CD4-positive, alpha-beta memory T cell (primary cell): Measurements from ENCODE around the gene NDUFS6. TPM values are rescaled to one million over a fixed set of nuclear protein-coding genes. Genes with fewer than 3 reads are reported as not detected.

ENCODE experiments used
- CTCF ChIA-PET: fragments of 350-600 bp; sonication (Branson Sonifier 250); formaldehyde crosslinking; loops from one replicate; lab custom pipeline; 2021; ENCODE audit warnings: inconsistent platforms; ENCODE audit not compliant: partially characterized antibody; lab: Charles Lee
- POLR2A ChIA-PET: fragments of 350-600 bp; sonication (Branson Sonifier 250); formaldehyde crosslinking; loops from one replicate; lab custom pipeline; 2021; ENCODE audit not compliant: partially characterized antibody; lab: Charles Lee
- DNase-seq, 5 donors: peaks; one replicate each; pipeline versions ENCODE4 v3.0.0 to v3.0.0-alpha.2; 2020 to 2022; ENCODE audit warnings: mixed read lengths in 1 of 5
- H3K27ac ChIP-seq: one replicate; pipeline ENCODE4 v1.7.0; 2013; ENCODE audit warnings: low read depth, low read length
- H3K27me3 ChIP-seq: 2 replicates; pipeline ENCODE4 v1.7.0; 2013; ENCODE audit warnings: mild to moderate bottlenecking, low read length, moderate library complexity; ENCODE audit not compliant: insufficient read depth
- H3K36me3 ChIP-seq: 2 replicates; pipeline ENCODE4 v1.7.0; 2013; ENCODE audit warnings: mild to moderate bottlenecking, low read length, moderate library complexity; ENCODE audit not compliant: insufficient read depth
- H3K4me1 ChIP-seq: 2 replicates; pipeline ENCODE4 v1.7.0; 2013; ENCODE audit warnings: mild to moderate bottlenecking, low read length, moderate library complexity; ENCODE audit not compliant: insufficient read depth
- H3K4me3 ChIP-seq, 2 donors: one replicate each; pipeline ENCODE4 v1.7.0; 2013; ENCODE audit warnings: low read length in 2 of 2, mild to moderate bottlenecking in 1 of 2
- H3K9me3 ChIP-seq, 2 donors: one replicate each; pipeline ENCODE4 v1.7.0; 2013; ENCODE audit warnings: low read length in 2 of 2, control low read depth in 1 of 2; ENCODE audit not compliant: control insufficient read depth in 1 of 2
- H3K27ac Mint-ChIP-seq, 7 donors: one replicate each; pipeline ENCODE4 v1.8.0; 2020 to 2021; ENCODE audit warnings: mixed read lengths in 7 of 7, mild to moderate bottlenecking in 6 of 7, inconsistent platforms in 3 of 7, moderate library complexity in 3 of 7
- H3K27me3 Mint-ChIP-seq, 2 donors: one replicate each; pipeline ENCODE4 v1.8.0; 2020 to 2021; ENCODE audit warnings: mixed read lengths in 2 of 2
- H3K36me3 Mint-ChIP-seq, 2 donors: one replicate each; pipeline ENCODE4 v1.8.0; 2020 to 2021; ENCODE audit warnings: mixed read lengths in 2 of 2, inconsistent platforms in 1 of 2, mild to moderate bottlenecking in 1 of 2
- H3K4me1 Mint-ChIP-seq, 4 donors: one replicate each; pipeline ENCODE4 v1.8.0; 2020 to 2021; ENCODE audit warnings: mixed read lengths in 4 of 4, mild to moderate bottlenecking in 1 of 4
- H3K4me3 Mint-ChIP-seq, 8 donors: one replicate each; pipeline ENCODE4 v1.8.0; 2020 to 2021; ENCODE audit warnings: mixed read lengths in 8 of 8, mild to moderate bottlenecking in 7 of 8, moderate library complexity in 6 of 8, inconsistent platforms in 3 of 8
- H3K9me3 Mint-ChIP-seq, 8 donors: one replicate each; pipeline ENCODE4 v1.8.0; 2020 to 2021; ENCODE audit warnings: mixed read lengths in 8 of 8, mild to moderate bottlenecking in 5 of 8, inconsistent platforms in 3 of 8, moderate library complexity in 1 of 8
- intact Hi-C: fragments of 100-400 bp; cut with micrococcal nuclease; formaldehyde crosslinking; loops from one replicate; pipeline ENCODE4 v1.15.1; 2023
- polyA plus RNA-seq, 2 donors: library from polyadenylated mRNA; unstranded; fragments of 300-500 nt; fragmentation: Illumina TruSeq; gene quantifications; one replicate each; pipeline ENCODE4 v1.2.3, GENCODE V29; 2021
- total RNA-seq, 2 experiments: library from RNA; stranded (reverse); gene quantifications; one replicate each; pipeline ENCODE4 v1.2.3, GENCODE V29; 2021

The NDUFS6 gene
- total and polyA plus RNA-seq, 4 experiments from 2014 or later = 14.4 to 79.0 (median 38.5) TPM

DNA sequence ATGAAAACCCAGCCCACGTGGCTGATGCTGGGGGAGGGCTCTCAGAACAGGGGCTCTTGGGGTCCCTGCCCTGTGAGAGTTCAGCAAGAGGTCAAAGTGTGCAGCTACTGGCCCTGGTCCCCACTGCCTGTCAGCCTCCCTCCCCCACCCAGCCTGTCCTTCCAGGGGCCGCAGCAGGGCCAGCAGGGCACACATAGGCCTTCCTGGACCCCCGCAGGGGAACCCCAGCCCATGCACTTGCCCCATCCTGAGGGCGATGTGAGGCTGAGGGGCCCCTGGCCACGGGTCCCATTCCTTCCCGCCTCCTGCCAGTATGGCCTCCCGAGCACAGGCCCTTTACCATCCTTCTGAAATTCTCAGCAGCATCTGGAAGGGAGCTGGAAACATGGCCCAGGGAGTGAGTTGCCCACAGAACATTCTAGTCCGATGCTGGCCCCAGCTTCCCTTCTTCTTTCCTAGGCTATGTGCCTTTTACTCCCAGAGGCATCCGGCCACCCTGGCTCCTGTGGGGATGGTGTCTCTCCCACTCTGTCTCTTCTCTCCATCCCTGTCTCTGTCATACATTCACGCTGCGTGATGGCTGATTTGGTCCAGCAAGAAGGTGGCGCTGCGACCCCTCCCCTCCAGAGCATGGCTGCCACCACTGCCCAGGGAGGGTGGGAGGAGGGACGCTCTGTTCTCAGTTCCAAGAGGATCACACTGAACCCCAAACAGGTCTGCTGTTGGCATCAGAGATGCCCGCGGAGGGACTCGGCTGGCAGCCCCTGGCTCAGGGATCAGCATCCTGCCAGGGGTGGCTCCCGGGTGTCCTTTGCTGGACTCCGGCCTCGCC, 21.2 kb upstream of the NDUFS6 start:
- CTCF ChIA-PET = no interaction called here

GRCh38 chr5:1780614-1780930, 20.6 kb upstream of the NDUFS6 start:
- H3K27ac Mint-ChIP-seq = no peak overlapping the region
- H3K36me3 Mint-ChIP-seq = no peaks in the 10 kb centered on the region
- Histone ChIP-seq H3K4me1 (peaks cover 4% of the 10 kb centered on the region), H3K4me3 (no peak overlapping the region), H3K27ac (no peak overlapping the region), H3K9me3 (no peaks in the 10 kb centered on the region), H3K36me3 (no peaks in the 10 kb centered on the region), H3K27me3 (no peaks in the 10 kb centered on the region)
- CTCF ChIA-PET = no interaction called here
- POLR2A ChIA-PET = no interaction called here
- intact Hi-C loops = no loop called here
- no peak overlapping the region for H3K4me3 Mint-ChIP-seq
- DNase-seq = no peak
- H3K4me1 Mint-ChIP-seq = peaks cover 0 to 1% (median under 1%) of the 10 kb centered on the region in 4 donors
- peaks cover 0 to 4% of the 10 kb centered on the region in 2 donors for H3K27me3 Mint-ChIP-seq
- no peaks in the 10 kb centered on the region for H3K9me3 Mint-ChIP-seq

More for the DNA sequence above, 21.2 kb upstream of the NDUFS6 start:
- Histone ChIP-seq H3K27ac (no peak overlapping the region), H3K36me3 (no peaks in the 10 kb centered on the region), H3K4me3 (no peak overlapping the region), H3K27me3 (no peaks in the 10 kb centered on the region), H3K4me1 (peaks cover 4% of the 10 kb centered on the region), H3K9me3 (no peaks in the 10 kb centered on the region)
- Mint-ChIP-seq H3K27ac (no peak overlapping the region), H3K4me3 (no peak overlapping the region), H3K36me3 (no peaks in the 10 kb centered on the region), H3K27me3 (peaks cover 0 to 4% of the 10 kb centered on the region in 2 donors), H3K4me1 (peaks cover 0 to 1% (median under 1%) of the 10 kb centered on the region in 4 donors), H3K9me3 (no peaks in the 10 kb centered on the region)
- POLR2A ChIA-PET = no interaction called here
- DNase-seq = no peak
- intact Hi-C loops = no loop called here

- Mint-ChIP-seq H3K4me3 (no peak overlapping the region), H3K27ac (no peak overlapping the region), H3K36me3 (no peaks in the 10 kb centered on the region), H3K9me3 (no peaks in the 10 kb centered on the region), H3K27me3 (peaks cover 0 to 4% of the 10 kb centered on the region in 2 donors), H3K4me1 (peaks cover 0 to 1% (median under 1%) of the 10 kb centered on the region in 4 donors)
- no peak overlapping the region for H3K27ac ChIP-seq
- H3K27me3 ChIP-seq = no peaks in the 10 kb centered on the region
- intact Hi-C loops = no loop called here
- ChIA-PET CTCF (no interaction called here), POLR2A (no interaction called here)
- DNase-seq = no peak
- H3K36me3 ChIP-seq = no peaks in the 10 kb centered on the region
- no peak overlapping the region for H3K4me3 ChIP-seq
- H3K9me3 ChIP-seq = no peaks in the 10 kb centered on the region
- H3K4me1 ChIP-seq = peaks cover 4% of the 10 kb centered on the region
Measured at GRCh38 chr5:1781107-1781506, 20.1 kb upstream of the NDUFS6 start.

DNA sequence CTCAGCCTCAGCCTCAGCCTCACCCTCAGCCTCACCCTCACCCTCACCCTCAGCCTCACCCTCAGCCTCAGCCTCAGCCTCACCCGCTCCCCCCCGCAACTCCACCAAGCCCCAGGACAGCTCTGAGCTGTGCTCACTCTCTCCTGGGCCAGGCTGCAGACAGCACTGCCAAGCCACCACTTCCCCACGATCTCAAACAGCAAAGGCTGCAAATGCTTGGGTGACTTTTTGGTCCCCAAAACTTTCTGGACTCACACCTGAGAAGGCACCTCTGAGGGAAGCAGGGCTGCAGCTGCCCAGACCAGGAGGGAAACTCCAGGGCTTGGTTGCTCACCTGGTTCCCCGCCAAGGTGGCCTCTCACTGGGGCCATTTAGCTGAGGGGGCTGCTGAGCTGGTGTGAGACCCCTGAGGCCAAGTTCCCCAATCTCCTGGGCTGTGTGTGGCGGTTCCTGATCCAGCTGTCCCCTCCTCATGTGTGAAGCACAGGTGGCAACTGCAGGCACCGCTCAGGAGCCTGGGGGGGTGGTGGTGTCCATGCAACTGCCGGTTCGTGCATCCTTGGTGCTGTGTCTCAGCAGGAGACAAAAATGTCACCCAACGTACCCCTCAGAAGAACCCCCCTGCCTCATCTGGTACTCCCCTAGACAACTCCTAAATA, 19.4 kb upstream of the NDUFS6 start:
- Mint-ChIP-seq H3K27me3 (peaks cover 0 to 4% of the 10 kb centered on the region in 2 donors), H3K9me3 (no peaks in the 10 kb centered on the region), H3K27ac (peak overlapping the region in 1 of 7 donors; percentile 24), H3K36me3 (no peaks in the 10 kb centered on the region), H3K4me1 (peaks cover 0 to 1% (median under 1%) of the 10 kb centered on the region in 4 donors), H3K4me3 (no peak overlapping the region)
- no peak overlapping the region for H3K4me3 ChIP-seq
- no peak for DNase-seq
- H3K9me3 ChIP-seq = no peaks in the 10 kb centered on the region
- H3K4me1 ChIP-seq = peaks cover 4% of the 10 kb centered on the region
- CTCF ChIA-PET = no interaction called here
- H3K36me3 ChIP-seq = no peaks in the 10 kb centered on the region
- no peak overlapping the region for H3K27ac ChIP-seq
- POLR2A ChIA-PET = no interaction called here
- no peaks in the 10 kb centered on the region for H3K27me3 ChIP-seq
- intact Hi-C loops = no loop called here

GRCh38 chr5:1782385-1783215, 18.6 kb upstream of the NDUFS6 start:
- intact Hi-C loops = no loop called here
- Mint-ChIP-seq H3K27ac (no peak overlapping the region), H3K4me1 (peaks cover 0 to 1% (median under 1%) of the 10 kb centered on the region in 4 donors), H3K9me3 (no peaks in the 10 kb centered on the region), H3K4me3 (no peak overlapping the region), H3K27me3 (peaks cover 0 to 4% of the 10 kb centered on the region in 2 donors), H3K36me3 (no peaks in the 10 kb centered on the region)
- no peaks in the 10 kb centered on the region for H3K36me3 ChIP-seq
- ChIA-PET POLR2A (no interaction called here), CTCF (no interaction called here)
- no peaks in the 10 kb centered on the region for H3K27me3 ChIP-seq
- no peak for DNase-seq
- no peak overlapping the region for H3K27ac ChIP-seq
- H3K9me3 ChIP-seq = no peaks in the 10 kb centered on the region
- peaks cover 4% of the 10 kb centered on the region for H3K4me1 ChIP-seq
- H3K4me3 ChIP-seq = no peak overlapping the region

- ChIA-PET POLR2A (no interaction called here), CTCF (no interaction called here)
- intact Hi-C loops = no loop called here
- Mint-ChIP-seq H3K4me3 (no peak overlapping the region), H3K9me3 (no peaks in the 10 kb centered on the region), H3K4me1 (peaks cover 0 to 1% (median under 1%) of the 10 kb centered on the region in 4 donors), H3K27ac (no peak overlapping the region), H3K27me3 (peaks cover 0 to 4% of the 10 kb centered on the region in 2 donors), H3K36me3 (no peaks in the 10 kb centered on the region)
- Histone ChIP-seq H3K27me3 (no peaks in the 10 kb centered on the region), H3K36me3 (no peaks in the 10 kb centered on the region), H3K9me3 (no peaks in the 10 kb centered on the region), H3K4me1 (peaks cover 4% of the 10 kb centered on the region), H3K27ac (no peak overlapping the region), H3K4me3 (no peak overlapping the region)
- DNase-seq = peak in 1 of 5 donors; percentile 40
Measured at GRCh38 chr5:1783216-1783554, 18.0 kb upstream of the NDUFS6 start.
